Epithelial cell of prostate (primary cell): ENCODE measurements around the gene PLXNB1.

ENCODE experiments used
- DNase-seq: peaks from one replicate; pipeline ENCODE4 v3.0.0-alpha.2; 2011; ENCODE audit warnings: low read depth, low spot score
- H3K27ac ChIP-seq: fragments of 450-650 bp; 2 replicates; pipeline ENCODE4 v1.5.1; 2017; ENCODE audit warnings: mild to moderate bottlenecking

Gene PLXNB1

GRCh38 chr3:48419597-48419996 is 10.3 kb downstream of the PLXNB1 start:
- no peak for DNase-seq

GRCh38 chr3:48419149-48419548 is 10.7 kb downstream of the PLXNB1 start:
- no peak for DNase-seq
- H3K27ac ChIP-seq: no peak overlapping the region

More at GRCh38 chr3:48419597-48419996, 10.3 kb downstream of the PLXNB1 start:
- no peak overlapping the region for H3K27ac ChIP-seq

DNA sequence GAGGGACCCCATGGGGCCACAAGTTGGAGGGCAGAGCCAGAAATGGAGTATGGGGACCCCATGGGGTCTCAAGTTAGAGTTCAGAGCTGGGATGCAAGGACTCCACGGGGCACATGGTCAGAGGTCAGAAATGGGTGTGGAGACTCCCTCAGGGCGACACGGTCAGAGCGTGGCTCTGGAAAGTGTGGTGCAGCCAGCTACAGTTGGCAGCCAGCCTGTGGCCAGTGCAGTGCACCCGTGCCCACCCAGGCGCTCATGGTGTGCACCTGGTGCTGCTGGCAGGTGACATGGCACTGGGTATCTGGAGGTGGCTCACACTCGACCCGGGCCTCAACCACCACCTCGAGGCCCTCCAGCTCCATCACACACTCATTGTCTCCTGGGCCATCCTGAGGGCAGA is 11.2 kb downstream of the PLXNB1 start:
- no peak for DNase-seq
- H3K27ac ChIP-seq: no peak overlapping the region

DNA sequence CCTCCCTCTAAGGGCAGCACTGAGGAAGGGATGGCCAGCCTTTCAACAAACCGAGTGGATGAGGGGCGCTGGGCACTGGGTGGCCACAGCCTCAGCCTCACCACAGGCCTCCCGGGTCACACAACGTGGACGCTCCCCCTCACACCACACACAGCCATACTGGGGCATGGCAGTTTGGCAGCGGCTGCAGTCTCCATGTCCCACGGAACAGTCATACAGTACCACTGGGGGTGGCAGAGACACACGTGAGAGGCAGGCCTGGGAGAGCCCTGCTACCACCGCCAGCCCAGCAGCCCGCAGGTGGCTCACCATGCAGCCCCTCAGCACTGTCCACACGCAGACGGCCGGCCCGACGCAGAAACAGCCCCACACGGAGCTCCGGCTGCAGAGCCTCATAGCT is 11.7 kb downstream of the PLXNB1 start:
- DNase-seq: no peak
- H3K27ac ChIP-seq: no peak overlapping the region

GRCh38 chr3:48417529-48418108 is 12.3 kb downstream of the PLXNB1 start:
- no peak for DNase-seq
- H3K27ac ChIP-seq: no peak overlapping the region

GRCh38 chr3:48416546-48416945 is 13.3 kb downstream of the PLXNB1 start:
- no peak for DNase-seq

DNA sequence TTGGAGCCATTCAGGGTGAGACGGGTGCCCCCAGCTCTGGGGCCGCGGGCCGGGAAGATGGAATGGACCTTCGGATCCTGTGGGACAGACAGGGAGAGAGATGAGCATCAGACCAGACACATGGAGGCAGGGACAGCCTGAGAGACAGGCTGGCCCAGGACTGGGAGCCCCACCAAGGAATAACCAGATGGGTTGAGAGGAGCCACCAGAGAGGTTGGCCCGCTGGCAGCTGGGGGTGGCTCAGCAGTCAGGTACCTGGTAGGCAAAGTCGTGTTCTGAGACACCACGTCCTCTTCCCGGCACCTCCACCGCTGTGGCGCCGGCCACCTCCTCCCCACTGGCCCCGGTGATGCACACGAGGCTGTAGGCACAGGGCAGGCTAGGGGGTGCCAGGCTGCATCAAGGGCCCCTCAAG is 13.8 kb downstream of the PLXNB1 start:
- DNase-seq: no peak
- H3K27ac ChIP-seq: no peak overlapping the region

More at GRCh38 chr3:48416546-48416945, 13.3 kb downstream of the PLXNB1 start:
- no peak overlapping the region for H3K27ac ChIP-seq

GRCh38 chr3:48415251-48415953 is 14.5 kb downstream of the PLXNB1 start:
- no peak overlapping the region for H3K27ac ChIP-seq
- no peak for DNase-seq

- DNase-seq: no peak
- no peak overlapping the region for H3K27ac ChIP-seq
Observed at GRCh38 chr3:48414376-48415250, 15.3 kb downstream of the PLXNB1 start.

GRCh38 chr3:48413611-48414010 is 16.3 kb downstream of the PLXNB1 start:
- H3K27ac ChIP-seq: peak overlapping the region; percentile 13

DNA sequence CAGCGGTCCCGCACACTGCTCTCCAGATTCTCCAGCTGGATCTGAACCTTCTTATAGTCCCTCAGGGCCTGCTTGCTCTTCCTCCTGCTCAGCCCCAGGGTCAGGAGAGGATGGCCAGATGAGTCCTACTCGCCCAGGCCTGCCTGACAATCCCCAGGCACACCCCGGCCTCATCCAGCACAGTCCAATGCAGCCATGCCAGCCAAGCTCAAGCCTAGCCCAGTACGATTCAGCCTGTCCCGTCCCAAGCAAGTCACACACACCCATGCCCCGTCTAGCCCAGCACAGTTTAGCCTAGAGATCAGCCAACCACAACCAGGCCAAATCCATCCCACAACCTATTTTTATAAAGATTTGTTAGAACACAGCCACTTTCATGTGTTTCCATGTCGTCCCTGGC is 16.8 kb downstream of the PLXNB1 start:
- DNase-seq: no peak
- H3K27ac ChIP-seq: peak overlapping the region; percentile 13

More at GRCh38 chr3:48413611-48414010, 16.3 kb downstream of the PLXNB1 start:
- no peak for DNase-seq

- H3K27ac ChIP-seq: peak overlapping the region; percentile 13
- DNase-seq: no peak
Observed at GRCh38 chr3:48412375-48413001, 17.4 kb downstream of the PLXNB1 start.

GRCh38 chr3:48411606-48412374 is 18.1 kb downstream of the PLXNB1 start:
- DNase-seq: no peak
- no peak overlapping the region for H3K27ac ChIP-seq

- H3K27ac ChIP-seq: no peak overlapping the region
- no peak for DNase-seq
Observed at GRCh38 chr3:48411041-48411588, 18.8 kb downstream of the PLXNB1 start.

GRCh38 chr3:48410205-48411040 is 19.5 kb downstream of the PLXNB1 start:
- DNase-seq: no peak
- no peak overlapping the region for H3K27ac ChIP-seq

GRCh38 chr3:48409291-48410201 is 20.3 kb downstream of the PLXNB1 start:
- no peak overlapping the region for H3K27ac ChIP-seq
- DNase-seq: no peak

GRCh38 chr3:48408823-48409281 is 21.0 kb downstream of the PLXNB1 start:
- H3K27ac ChIP-seq: no peak overlapping the region
- DNase-seq: no peak
